Testis (tissue), 3 donors: ENCODE measurements around the gene CERS4. TPM values are rescaled to one million over a fixed set of nuclear protein-coding genes. Genes with fewer than 3 reads are reported as not detected.

Source experiments
- DNase-seq: peaks from one replicate; pipeline ENCODE4 v3.0.0-alpha.2; 2019
- H3K27ac ChIP-seq, 2 donors: fragments of 200-600 bp; sonication (generic); one replicate each; pipeline ENCODE4 v1.5.1; 2019
- H3K27me3 ChIP-seq: fragments of 200-600 bp; sonication (generic); one replicate; pipeline ENCODE4 v1.5.1; 2019
- H3K36me3 ChIP-seq: fragments of 200-600 bp; sonication (generic); one replicate; pipeline ENCODE4 v1.5.1; 2017; ENCODE audit warnings: low read depth; ENCODE audit errors: missing control alignments
- H3K4me1 ChIP-seq: fragments of 200-600 bp; sonication (generic); one replicate; pipeline ENCODE4 v1.5.1; 2019
- H3K4me3 ChIP-seq, 2 donors: fragments of 200-600 bp; sonication (generic); one replicate each; pipeline ENCODE4 v1.5.1; 2017 to 2019
- H3K9me3 ChIP-seq: fragments of 200-600 bp; sonication (generic); one replicate; pipeline ENCODE4 v1.5.1; 2017
- POLR2A ChIP-seq: fragments of 450-650 bp; IDR thresholded peaks from one replicate; pipeline ENCODE4 v1.6.1; 2017; ENCODE audit warnings: antibody characterized with exemption, mild to moderate bottlenecking, moderate library complexity
- WGBS, 2 donors: methylation state at CpG; one replicate each; pipeline ENCODE4 v1.1.5; 2018; 5-methylcytosine and 5-hydroxymethylcytosine counted together
- intact Hi-C: fragments of 100-400 bp; cut with DNase I; formaldehyde crosslinking; loops from one replicate; pipeline ENCODE4 v1.15.1; 2023; ENCODE audit warnings: low total_unique reads
- polyA plus RNA-seq: library from polyadenylated mRNA; stranded (reverse); fragments of 350-450 nt; fragmentation: Illumina TruSeq; extraction: RNeasy Lipid Tissue Mini Kit (QIAGEN cat#74804); gene quantifications from one replicate; pipeline ENCODE4 v1.2.3, GENCODE V29; 2014; ENCODE audit warnings: low read depth, low replicate concordance; ENCODE audit not compliant: insufficient read depth
- total RNA-seq, 2 donors: library from RNA; depleted of rRNA; stranded (reverse); fragments of >200 nt; gene quantifications; one replicate each; pipeline ENCODE4 v1.2.3, GENCODE V29; 2016
- TF ChIP-seq, protein P1 (sequence below), 3 experiments: fragments of 450-650 bp in 2 of 3; fragments of 200-600 bp in 1 of 3; sonication (generic) in 1 of 3; IDR thresholded peaks; one replicate each; pipeline ENCODE4 v1.5.1; 2016 to 2019; ENCODE audit warnings: antibody characterized with exemption in 3 of 3, mild to moderate bottlenecking in 2 of 3, moderate library complexity in 1 of 3

The CERS4 gene
- total and polyA plus RNA-seq, 3 donors from 2014 or later: 35.2 to 105 (median 68.6) TPM

DNA sequence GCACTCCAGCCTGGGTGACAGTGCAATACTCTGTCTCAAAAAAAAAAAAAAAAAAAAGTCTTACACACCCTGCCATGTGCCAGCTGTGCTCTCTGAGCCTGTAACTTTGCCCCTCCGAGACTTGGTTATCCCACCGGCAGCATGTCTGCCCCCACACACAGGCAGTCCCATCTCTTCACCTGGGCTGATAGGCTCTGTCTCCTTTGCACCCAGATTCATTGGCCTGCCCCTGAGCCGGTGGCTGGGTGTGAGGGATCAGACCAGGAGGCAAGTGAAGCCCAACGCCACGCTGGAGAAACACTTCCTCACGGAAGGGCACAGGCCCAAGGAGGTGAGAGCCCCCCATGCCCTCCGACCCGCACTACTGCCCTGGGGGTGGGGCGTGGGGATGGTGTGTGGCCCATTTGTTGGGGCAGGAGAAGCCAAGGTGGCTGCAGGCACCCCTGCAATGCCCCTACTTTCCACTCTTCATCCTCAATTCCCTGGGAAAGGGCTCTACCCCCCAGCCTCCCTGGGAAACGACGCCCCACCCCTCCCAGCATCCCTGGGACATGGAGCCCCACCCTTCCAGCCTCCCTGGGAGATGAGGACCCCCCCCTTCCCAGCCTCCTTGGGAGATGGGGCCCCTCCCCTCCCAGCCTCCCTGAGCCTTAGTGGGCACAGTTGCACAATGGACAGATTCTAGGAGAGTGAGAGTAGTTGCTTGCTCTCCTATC lies 45.3 kb downstream of the CERS4 start:
- peaks cover 13% of the 10 kb centered on the region for H3K4me1 ChIP-seq
- intact Hi-C loops: loop anchor here (5.0 to 10.0 kb wide), 2 partner anchors 97 to 310 kb away; partner anchors contain the start of gene TIMM44
- 86 to 87% methylated on average over 11 of the region's 11 CpGs for WGBS, 2 donors
- no peaks in the 10 kb centered on the region for H3K36me3 ChIP-seq
- H3K4me3 ChIP-seq: no peak overlapping the region
- no peak for TF ChIP-seq POLR2A
- TF ChIP-seq, protein P1, sequence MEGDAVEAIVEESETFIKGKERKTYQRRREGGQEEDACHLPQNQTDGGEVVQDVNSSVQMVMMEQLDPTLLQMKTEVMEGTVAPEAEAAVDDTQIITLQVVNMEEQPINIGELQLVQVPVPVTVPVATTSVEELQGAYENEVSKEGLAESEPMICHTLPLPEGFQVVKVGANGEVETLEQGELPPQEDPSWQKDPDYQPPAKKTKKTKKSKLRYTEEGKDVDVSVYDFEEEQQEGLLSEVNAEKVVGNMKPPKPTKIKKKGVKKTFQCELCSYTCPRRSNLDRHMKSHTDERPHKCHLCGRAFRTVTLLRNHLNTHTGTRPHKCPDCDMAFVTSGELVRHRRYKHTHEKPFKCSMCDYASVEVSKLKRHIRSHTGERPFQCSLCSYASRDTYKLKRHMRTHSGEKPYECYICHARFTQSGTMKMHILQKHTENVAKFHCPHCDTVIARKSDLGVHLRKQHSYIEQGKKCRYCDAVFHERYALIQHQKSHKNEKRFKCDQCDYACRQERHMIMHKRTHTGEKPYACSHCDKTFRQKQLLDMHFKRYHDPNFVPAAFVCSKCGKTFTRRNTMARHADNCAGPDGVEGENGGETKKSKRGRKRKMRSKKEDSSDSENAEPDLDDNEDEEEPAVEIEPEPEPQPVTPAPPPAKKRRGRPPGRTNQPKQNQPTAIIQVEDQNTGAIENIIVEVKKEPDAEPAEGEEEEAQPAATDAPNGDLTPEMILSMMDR (IDR thresholded peaks at IDR 0.05): no peak
- no peaks in the 10 kb centered on the region for H3K9me3 ChIP-seq
- no peaks in the 10 kb centered on the region for H3K27me3 ChIP-seq
- no peak for DNase-seq
- H3K27ac ChIP-seq: no peak overlapping the region

DNA sequence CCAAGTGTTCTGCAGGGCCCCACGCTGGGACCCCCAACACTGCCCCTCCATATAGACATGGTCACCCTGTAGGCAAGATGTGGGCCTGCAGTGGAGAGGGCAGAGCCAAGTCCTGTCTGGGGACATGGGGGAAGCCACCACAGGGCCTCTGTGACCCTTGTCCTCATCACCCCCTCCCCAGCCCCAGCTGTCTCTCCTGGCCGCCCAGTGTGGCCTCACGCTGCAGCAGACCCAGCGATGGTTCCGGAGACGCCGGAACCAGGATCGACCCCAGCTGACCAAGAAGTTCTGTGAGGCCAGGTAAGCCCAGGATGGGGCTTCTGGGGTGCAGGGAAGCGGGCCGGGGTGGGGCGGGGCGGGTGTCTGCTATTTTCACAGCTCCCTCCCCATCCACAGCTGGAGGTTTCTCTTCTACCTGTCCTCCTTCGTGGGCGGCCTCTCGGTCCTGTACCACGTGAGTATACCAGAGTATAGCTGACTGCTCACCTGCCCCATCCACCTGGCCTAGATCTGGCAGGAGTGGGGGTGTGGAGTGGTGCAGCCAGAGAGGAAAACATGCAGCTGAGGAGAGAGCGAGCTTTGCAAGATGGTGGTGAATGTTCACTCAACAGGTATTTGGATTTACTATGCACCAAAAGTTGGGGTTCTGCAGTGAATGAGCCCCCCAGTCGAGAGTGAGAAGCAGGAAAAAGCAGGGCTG lies 46.4 kb downstream of the CERS4 start:
- DNase-seq: no peak
- intact Hi-C loops: loop anchor here (10.0 kb wide), 1 partner anchor 311 kb away; the partner anchor contains the start of gene TIMM44
- H3K4me3 ChIP-seq: no peak overlapping the region
- peaks cover 10% of the 10 kb centered on the region for H3K4me1 ChIP-seq
- H3K36me3 ChIP-seq: no peaks in the 10 kb centered on the region
- no peaks in the 10 kb centered on the region for H3K27me3 ChIP-seq
- no peaks in the 10 kb centered on the region for H3K9me3 ChIP-seq
- H3K27ac ChIP-seq: no peak overlapping the region
- WGBS, 2 donors: 85 to 87% methylated on average over 7 to 17 of the region's 18 CpGs
- no peak for TF ChIP-seq POLR2A
- TF ChIP-seq, protein P1 (IDR thresholded peaks at IDR 0.05): no peak

DNA sequence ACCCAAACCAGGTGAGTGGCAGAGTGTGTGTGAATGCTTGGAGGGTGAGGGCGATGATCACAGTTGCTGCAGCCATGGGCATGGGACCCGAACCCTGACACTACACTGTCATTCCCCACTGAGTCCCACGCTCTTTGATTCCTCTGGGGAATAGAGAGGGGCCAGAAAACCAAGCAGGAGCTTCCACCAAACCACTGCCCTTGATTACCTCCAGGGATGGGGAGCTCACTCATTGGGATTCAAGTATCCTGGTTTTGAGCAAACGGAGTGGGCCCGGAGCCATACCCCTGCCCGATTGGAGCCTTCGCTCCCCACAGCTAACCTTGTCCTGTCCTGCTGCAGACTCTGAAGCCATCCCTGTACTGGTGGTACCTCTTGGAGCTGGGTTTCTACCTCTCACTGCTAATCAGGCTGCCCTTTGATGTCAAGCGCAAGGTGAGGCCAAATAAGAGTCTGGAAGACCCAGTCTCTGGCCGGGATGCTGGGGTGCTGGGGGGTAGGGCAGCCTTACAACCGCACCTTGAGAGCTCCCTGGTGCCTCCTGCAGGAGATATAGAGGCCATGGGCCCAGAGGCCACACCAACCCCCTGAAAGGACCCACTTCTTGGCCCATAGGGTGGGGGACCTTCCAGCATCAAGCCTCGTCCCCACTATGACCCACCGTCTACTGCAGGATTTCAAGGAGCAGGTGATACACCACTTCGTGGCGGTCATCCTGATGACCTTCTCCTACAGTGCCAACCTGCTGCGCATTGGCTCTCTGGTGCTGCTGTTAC lies 47.3 kb downstream of the CERS4 start:
- Histone ChIP-seq H3K4me1 (peaks cover 4% of the 10 kb centered on the region), H3K36me3 (no peaks in the 10 kb centered on the region), H3K27ac (no peak overlapping the region), H3K9me3 (no peaks in the 10 kb centered on the region), H3K4me3 (no peak overlapping the region), H3K27me3 (no peaks in the 10 kb centered on the region)
- TF ChIP-seq, protein P1 (IDR thresholded peaks at IDR 0.05): no peak
- TF ChIP-seq POLR2A: no peak
- no peak for DNase-seq
- WGBS, 2 donors: 95 to 100% methylated on average over 4 to 15 of the region's 15 CpGs
- intact Hi-C loops: loop anchor here (10.0 kb wide), 1 partner anchor 312 kb away; the partner anchor contains the start of gene TIMM44

DNA sequence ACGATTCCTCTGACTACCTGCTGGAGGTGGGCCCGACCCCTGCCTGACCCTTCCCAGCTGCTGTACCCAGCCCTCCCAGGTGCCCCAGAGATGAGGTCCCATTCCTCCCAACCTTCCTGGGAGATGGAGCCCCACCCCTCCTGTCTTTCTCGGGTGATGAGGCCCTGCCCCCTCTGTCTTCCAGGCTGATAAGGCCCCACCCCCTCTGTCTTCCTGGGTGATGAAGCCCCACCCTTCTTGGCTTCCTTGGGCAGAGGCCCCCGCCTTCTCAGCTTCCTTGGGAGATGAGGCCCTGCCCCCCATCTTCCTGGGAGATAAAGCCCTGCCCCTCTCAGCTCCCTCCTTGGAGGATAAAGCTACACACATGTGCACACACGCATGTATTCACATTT lies 47.9 kb downstream of the CERS4 start:
- DNase-seq: no peak

More for the DNA sequence above, 47.9 kb downstream of the CERS4 start:
- Histone ChIP-seq H3K9me3 (no peaks in the 10 kb centered on the region), H3K27me3 (no peaks in the 10 kb centered on the region), H3K4me3 (no peak overlapping the region), H3K4me1 (no peaks in the 10 kb centered on the region), H3K27ac (no peak overlapping the region), H3K36me3 (no peaks in the 10 kb centered on the region)
- intact Hi-C loops: loop anchor here (10.0 kb wide), 1 partner anchor 312 kb away; the partner anchor contains the start of gene TIMM44
- 75 to 78% methylated on average over 5 of the region's 5 CpGs for WGBS, 2 donors
- TF ChIP-seq, protein P1 (IDR thresholded peaks at IDR 0.05): no peak
- TF ChIP-seq POLR2A: no peak
